ENCODE results near the gene SLC40A1. TPM values are rescaled to one million over a fixed set of nuclear protein-coding genes. Genes with fewer than 3 reads are reported as not detected.
A peak's percentile ranks its signal among the peaks of the same experiment; 100 is the strongest.

The SLC40A1 gene
- total and polyA plus RNA-seq, 2 donors (not counting 3 experiments of a cell fraction or from before 2014, with no cell fraction given) = 8.5 to 15.1 TPM

DNA sequence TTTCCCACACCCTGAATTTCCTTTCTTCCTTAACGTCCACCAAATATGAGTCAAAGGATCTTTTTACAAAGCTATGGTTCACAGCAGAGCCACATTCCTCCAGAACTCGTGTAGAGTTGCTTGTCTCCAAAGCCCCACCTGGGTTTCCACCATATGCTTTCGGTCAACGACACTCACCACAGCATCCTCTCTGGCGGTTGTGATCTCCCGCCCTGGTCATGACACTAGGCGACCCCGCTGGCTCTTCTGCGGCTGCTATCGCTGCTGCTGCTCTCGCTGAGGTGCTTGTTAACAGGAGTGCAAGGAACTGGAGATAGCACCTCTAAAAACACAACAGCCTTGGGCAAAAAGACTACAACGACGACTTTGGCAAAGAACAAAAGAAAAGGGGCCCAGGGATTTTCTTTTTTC lies 340 bp downstream of the SLC40A1 start:
- H3K79me2 ChIP-seq (ENCODE audit: control insufficient read depth, insufficient read depth, low read length) = no peaks in the 10 kb centered on the region
- intact Hi-C loops (cut with micrococcal nuclease) (loop anchor here (1.0 to 2.0 kb wide), 2 partner anchors 33 to 139 kb away; partner anchors contain the start of gene WDR75), dilution Hi-C loops (cut with MboI; ENCODE audit: extremely low pct_ligation_motif_present, low sequenced_read_pairs) (no loop called here)
- no peak for FAIRE-seq
- peaks cover 14% of the 10 kb centered on the region for H3K4me1 ChIP-seq (ENCODE audit: control insufficient read depth, extremely low read depth, insufficient read depth, low read length)
- H3K27me3 ChIP-seq (ENCODE audit: control insufficient read depth in 2 of 2, insufficient read depth in 2 of 2, low read length in 2 of 2) = no peaks in the 10 kb centered on the region
- peak overlapping the region; percentile 85 for H3K4me2 ChIP-seq (ENCODE audit: insufficient read depth, low read length)
- CTCF ChIA-PET = interaction anchor here (0.6 to 2.0 kb wide), 9 partner anchors 10 to 182 kb away, joined by 3 to 10 read pairs (median 3); partner anchors contain the start of gene OSGEPL1
- H4K20me1 ChIP-seq (replicated peaks; ENCODE audit: control insufficient read depth, extremely low read depth, insufficient read depth, low read length) = no peaks in the 10 kb centered on the region
- peak overlapping the region; percentile 51 for H3K9ac ChIP-seq (replicated peaks; ENCODE audit: extremely low read depth, insufficient read depth, low read length)
- H3K36me3 ChIP-seq (ENCODE audit: control insufficient read depth in 2 of 2, extremely low read depth in 1 of 2, insufficient read depth in 2 of 2, low read length in 2 of 2) = no peaks in the 10 kb centered on the region
- DNase-seq (ENCODE audit: low read depth, low spot score) = no peak
- no peaks in the 10 kb centered on the region for H3K9me3 ChIP-seq (replicated peaks; ENCODE audit: control insufficient read depth, insufficient read depth, low read length)
- H3K27ac ChIP-seq (ENCODE audit: insufficient read depth, low read depth, low read length) = no peak overlapping the region
- POLR2A ChIA-PET = interaction anchor here (1.1 to 1.6 kb wide), 2 partner anchors 28 to 33 kb away, joined by 3 to 9 read pairs; no protein-coding TSS in a partner anchor
- H2AFZ ChIP-seq (ENCODE audit: low read depth, low read length) = peak overlapping the region; percentile 96
- BruUV-seq (replicated peaks) = TSS peak; percentile 61
- peak overlapping the region; percentile 53 to 79 (median 75) for H3K4me3 ChIP-seq (replicated peaks in 1 of 3; ENCODE audit: insufficient read depth in 1 of 3, low read depth in 1 of 3, low read length in 3 of 3)
- TF ChIP-seq MAX (IDR thresholded peaks at IDR 0.05; ENCODE audit: insufficient read depth, insufficient read length) (no peak), GATA2 (IDR thresholded peaks at IDR 0.05; ENCODE audit: insufficient read depth, insufficient read length, low read depth, low read length) (no peak), POLR2AphosphoS5 (IDR thresholded peaks at IDR 0.05; ENCODE audit: insufficient read depth, low read depth, low read length) (no peak), JUN (IDR thresholded peaks at IDR 0.05; ENCODE audit: borderline replicate concordance, insufficient read depth, insufficient read length, low read depth) (no peak), POLR2A (IDR thresholded peaks at IDR 0.05; ENCODE audit: low read depth, low read length) (no peak), MYC (IDR thresholded peaks at IDR 0.05; ENCODE audit: low read depth, low read length) (no peak), FOS (IDR thresholded peaks at IDR 0.05; ENCODE audit: borderline replicate concordance, insufficient read depth, low read length) (no peak), EZH2 (IDR thresholded peaks at IDR 0.05; ENCODE audit: borderline replicate concordance, low read depth, low read length, severe bottlenecking) (no peak)
- TF ChIP-seq, protein P1, sequence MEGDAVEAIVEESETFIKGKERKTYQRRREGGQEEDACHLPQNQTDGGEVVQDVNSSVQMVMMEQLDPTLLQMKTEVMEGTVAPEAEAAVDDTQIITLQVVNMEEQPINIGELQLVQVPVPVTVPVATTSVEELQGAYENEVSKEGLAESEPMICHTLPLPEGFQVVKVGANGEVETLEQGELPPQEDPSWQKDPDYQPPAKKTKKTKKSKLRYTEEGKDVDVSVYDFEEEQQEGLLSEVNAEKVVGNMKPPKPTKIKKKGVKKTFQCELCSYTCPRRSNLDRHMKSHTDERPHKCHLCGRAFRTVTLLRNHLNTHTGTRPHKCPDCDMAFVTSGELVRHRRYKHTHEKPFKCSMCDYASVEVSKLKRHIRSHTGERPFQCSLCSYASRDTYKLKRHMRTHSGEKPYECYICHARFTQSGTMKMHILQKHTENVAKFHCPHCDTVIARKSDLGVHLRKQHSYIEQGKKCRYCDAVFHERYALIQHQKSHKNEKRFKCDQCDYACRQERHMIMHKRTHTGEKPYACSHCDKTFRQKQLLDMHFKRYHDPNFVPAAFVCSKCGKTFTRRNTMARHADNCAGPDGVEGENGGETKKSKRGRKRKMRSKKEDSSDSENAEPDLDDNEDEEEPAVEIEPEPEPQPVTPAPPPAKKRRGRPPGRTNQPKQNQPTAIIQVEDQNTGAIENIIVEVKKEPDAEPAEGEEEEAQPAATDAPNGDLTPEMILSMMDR (IDR thresholded peaks at IDR 0.05; ENCODE audit: extremely low read depth in 1 of 2, insufficient read depth in 1 of 2, low read depth in 1 of 2, low read length in 2 of 2) = no peak
- H3K9me1 ChIP-seq (replicated peaks; ENCODE audit: control insufficient read depth, extremely low read depth, insufficient read depth, low read length) = no peaks in the 10 kb centered on the region
